ENCODE results near the gene MPZ.

Gene MPZ

DNA sequence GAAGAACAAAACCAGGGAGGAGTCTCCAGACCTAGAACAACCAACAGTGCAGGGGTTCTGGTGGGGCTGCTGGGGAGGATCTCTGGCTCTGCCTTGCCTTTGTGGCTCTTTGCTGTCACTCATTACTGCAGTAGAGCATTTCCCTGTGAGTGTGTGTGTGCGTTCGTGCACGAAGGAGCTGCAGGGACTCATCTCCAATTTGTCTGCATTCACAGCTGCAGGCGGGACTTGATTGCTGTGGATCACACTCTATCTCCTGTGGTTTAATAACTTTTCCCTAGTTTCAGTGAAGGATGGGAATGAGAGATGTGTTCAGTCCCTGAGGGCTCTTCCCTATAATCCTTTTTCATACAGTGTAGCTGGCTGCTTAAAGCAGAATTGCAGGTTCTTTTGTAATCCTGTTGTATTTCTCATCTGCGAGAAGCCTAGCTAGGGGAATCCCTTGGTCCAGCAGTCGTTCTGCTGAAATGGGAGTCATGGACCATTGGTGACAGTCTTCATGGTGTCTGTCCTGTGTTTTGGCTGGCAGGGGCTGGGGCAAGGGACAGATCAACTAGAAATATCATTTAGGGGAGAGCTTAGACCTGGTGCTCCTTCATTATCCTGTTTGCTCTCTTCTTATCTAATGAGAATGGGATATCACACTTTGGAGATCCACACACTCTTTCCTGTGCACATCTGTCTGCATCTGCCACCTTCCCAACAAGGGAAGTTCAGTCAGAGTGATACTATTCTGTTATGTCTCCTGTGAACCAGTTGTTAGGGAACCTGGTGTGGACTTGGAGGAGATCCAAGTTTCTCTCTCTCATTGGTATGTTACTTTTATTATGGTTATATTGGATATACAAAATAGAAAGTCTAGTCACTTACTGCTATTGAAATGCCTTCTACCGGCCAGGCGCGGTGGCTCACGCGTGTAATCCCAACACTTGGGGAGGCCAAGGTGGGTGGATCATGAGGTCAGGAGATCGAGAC lies 48.2 kb downstream of the MPZ start:
- TF ChIP-seq, protein P1, sequence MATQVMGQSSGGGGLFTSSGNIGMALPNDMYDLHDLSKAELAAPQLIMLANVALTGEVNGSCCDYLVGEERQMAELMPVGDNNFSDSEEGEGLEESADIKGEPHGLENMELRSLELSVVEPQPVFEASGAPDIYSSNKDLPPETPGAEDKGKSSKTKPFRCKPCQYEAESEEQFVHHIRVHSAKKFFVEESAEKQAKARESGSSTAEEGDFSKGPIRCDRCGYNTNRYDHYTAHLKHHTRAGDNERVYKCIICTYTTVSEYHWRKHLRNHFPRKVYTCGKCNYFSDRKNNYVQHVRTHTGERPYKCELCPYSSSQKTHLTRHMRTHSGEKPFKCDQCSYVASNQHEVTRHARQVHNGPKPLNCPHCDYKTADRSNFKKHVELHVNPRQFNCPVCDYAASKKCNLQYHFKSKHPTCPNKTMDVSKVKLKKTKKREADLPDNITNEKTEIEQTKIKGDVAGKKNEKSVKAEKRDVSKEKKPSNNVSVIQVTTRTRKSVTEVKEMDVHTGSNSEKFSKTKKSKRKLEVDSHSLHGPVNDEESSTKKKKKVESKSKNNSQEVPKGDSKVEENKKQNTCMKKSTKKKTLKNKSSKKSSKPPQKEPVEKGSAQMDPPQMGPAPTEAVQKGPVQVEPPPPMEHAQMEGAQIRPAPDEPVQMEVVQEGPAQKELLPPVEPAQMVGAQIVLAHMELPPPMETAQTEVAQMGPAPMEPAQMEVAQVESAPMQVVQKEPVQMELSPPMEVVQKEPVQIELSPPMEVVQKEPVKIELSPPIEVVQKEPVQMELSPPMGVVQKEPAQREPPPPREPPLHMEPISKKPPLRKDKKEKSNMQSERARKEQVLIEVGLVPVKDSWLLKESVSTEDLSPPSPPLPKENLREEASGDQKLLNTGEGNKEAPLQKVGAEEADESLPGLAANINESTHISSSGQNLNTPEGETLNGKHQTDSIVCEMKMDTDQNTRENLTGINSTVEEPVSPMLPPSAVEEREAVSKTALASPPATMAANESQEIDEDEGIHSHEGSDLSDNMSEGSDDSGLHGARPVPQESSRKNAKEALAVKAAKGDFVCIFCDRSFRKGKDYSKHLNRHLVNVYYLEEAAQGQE (IDR thresholded peaks at IDR 0.05; ENCODE audit: insufficient read depth in 1 of 2, low read depth in 2 of 2, low read length in 2 of 2): peak in 1 of 2 experiments; percentile 71; a peak in 1 of 4 replicates
- no peak for TF ChIP-seq POLR2AphosphoS5 (IDR thresholded peaks at IDR 0.05; ENCODE audit: low read depth, low read length)
- no peak for TF ChIP-seq SIN3A (IDR thresholded peaks at IDR 0.05; ENCODE audit: borderline replicate concordance, insufficient read depth, low read length)
- TF ChIP-seq FOXP2 (optimal IDR thresholded peaks at IDR 0.05; ENCODE audit: borderline replicate concordance, extremely low read depth, extremely low read length, insufficient read depth): no peak
- TF ChIP-seq TAF1 (IDR thresholded peaks at IDR 0.05; ENCODE audit: borderline replicate concordance, insufficient read depth, low read length): no peak

DNA sequence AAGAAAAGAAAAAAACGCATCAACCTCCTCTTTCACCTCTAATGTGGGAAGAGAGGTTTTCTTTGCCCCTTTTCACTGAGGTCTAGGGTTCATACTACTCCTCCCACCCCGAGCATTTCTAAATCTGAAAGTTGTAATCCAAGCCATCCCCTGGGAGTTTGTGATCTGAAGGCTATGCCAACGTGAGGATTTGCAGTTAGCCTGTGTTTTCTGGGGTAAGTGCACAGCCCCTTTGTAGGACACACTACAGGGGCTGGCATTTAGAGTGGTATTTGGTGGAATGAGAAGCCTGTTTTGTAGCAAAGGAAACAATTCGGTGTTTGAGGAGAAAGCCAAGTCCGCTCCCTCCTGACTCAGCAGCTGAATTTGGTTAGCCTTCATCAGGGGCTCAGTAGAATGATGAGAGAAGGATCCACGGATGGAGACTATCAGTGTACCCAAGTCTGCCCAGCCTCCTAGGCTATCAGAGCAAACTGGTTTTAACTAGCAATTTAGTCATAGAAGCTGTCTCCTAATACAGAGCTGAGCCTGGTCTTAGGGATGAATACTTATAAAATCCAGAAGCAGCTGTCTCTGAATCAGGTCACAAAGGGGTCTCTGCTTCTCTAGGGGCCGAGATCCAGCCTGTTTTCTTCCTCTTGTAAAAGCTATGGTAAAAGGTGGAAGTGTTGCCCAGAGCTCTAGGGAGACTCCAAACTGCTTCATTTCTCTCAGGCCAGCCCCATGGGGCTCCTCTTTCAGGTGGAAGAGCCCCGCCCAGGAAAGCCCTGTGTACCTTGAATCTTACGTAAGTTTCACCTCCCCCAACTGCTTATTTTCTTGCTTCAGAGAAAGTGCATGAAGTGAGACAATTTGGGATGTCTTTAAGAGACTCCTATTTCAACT lies 49.1 kb downstream of the MPZ start:
- TF ChIP-seq TAF1 (IDR thresholded peaks at IDR 0.05; ENCODE audit: borderline replicate concordance, insufficient read depth, low read length) (no peak), FOXP2 (optimal IDR thresholded peaks at IDR 0.05; ENCODE audit: borderline replicate concordance, extremely low read depth, extremely low read length, insufficient read depth) (no peak), POLR2AphosphoS5 (IDR thresholded peaks at IDR 0.05; ENCODE audit: low read depth, low read length) (no peak), SIN3A (IDR thresholded peaks at IDR 0.05; ENCODE audit: borderline replicate concordance, insufficient read depth, low read length) (no peak)
- TF ChIP-seq, protein P1 (IDR thresholded peaks at IDR 0.05; ENCODE audit: insufficient read depth in 1 of 2, low read depth in 2 of 2, low read length in 2 of 2): no peak

DNA sequence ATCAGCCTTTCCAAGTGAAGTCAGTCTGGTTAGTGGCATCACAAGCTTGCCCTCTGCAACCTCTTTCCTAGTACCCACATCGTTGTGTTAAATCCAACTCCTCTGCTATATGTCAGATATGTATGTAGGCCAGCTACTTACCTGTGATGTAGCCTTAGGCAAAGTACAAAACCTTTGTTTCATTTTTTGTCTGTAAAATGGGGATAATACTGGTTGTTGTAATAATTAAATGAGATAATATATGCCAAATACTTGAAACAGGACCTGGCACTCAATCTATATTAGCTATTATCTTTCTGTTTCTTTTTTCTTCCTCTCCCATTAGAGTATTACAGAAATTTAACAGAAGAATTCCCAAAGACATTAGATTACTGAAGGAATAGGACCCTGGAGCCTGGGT lies 50.0 kb downstream of the MPZ start:
- no peak for TF ChIP-seq TAF1 (IDR thresholded peaks at IDR 0.05; ENCODE audit: borderline replicate concordance, insufficient read depth, low read length)
- no peak for TF ChIP-seq SIN3A (IDR thresholded peaks at IDR 0.05; ENCODE audit: borderline replicate concordance, insufficient read depth, low read length)
- no peak for TF ChIP-seq POLR2AphosphoS5 (IDR thresholded peaks at IDR 0.05; ENCODE audit: low read depth, low read length)
- TF ChIP-seq FOXP2 (optimal IDR thresholded peaks at IDR 0.05; ENCODE audit: borderline replicate concordance, extremely low read depth, extremely low read length, insufficient read depth): no peak
- TF ChIP-seq, protein P1 (IDR thresholded peaks at IDR 0.05; ENCODE audit: insufficient read depth in 1 of 2, low read depth in 2 of 2, low read length in 2 of 2): no peak

DNA sequence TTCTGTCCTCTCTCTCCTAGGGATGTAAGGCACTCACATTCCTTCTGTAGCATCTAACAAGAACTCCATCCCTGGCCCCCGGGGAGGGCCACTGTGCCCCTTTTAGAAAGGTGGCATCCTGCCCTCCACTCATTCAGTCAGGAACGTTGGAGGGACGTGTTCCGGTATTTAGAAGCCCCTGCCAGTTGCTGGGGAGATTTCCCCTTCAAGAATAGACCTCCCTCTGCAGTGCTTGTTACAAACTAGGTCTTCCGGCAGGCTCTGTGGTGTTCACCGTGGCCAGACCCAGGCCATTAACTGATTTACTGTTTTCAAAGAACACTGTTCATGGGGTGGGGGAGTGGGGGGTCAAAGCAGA lies 50.4 kb downstream of the MPZ start:
- no peak for TF ChIP-seq TAF1 (IDR thresholded peaks at IDR 0.05; ENCODE audit: borderline replicate concordance, insufficient read depth, low read length)
- TF ChIP-seq, protein P1 (IDR thresholded peaks at IDR 0.05; ENCODE audit: insufficient read depth in 1 of 2, low read depth in 2 of 2, low read length in 2 of 2): no peak

Data from PFSK-1 (cell line).